OCI-M2 (cell line): ENCODE data around the gene PBX1.

ENCODE experiments used
- DNase-seq: peaks from one replicate; lab custom pipeline; 2025; ENCODE audit not compliant: unreplicated experiment; lab: John Stamatoyannopoulos, UW

PBX1 gene

GRCh38 chr1:164771619-164772361, 212.8 kb downstream of the PBX1 start:
- DNase-seq, result no peak

DNA sequence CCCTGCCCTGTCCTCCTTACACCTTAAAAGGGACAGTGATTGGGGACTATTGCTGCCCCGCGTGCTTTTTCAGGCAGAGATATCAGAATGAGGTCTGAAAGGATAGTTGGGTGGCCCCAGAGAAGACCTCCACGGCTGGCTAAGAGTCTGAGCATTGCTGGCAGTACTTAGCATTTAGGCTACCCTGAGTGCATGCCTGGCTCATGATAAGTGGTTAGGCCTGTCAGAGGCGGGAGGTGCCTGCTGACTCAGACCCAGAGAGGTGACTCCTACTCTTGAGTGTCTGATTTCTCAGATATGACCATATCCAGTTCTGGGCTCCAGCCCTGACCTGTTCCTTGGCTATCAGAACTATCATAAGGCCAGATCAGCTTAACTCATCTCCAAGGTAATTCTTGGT, 213.7 kb downstream of the PBX1 start:
- no peak for DNase-seq

- DNase-seq, result no peak
Observed at GRCh38 chr1:164773102-164773501, 214.1 kb downstream of the PBX1 start.

DNA sequence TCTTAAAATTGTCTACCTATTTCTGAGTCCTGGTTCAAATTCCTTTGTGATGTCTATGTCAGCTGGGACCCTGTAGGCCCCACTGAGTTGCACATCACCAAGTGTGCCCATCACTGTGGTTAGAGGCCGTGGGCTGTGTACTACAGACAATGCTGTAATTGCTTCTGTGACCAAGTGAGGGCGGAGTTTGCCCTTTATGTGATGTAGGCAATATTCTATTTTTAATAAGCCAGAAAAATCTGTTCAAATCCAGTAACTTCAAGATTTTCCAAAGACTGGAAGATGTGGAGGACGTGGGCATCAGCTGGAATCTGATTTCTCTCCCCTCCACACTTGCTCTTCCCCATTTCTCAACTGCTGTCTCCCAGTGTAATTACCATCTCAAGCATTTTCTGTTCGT, 215.4 kb downstream of the PBX1 start:
- DNase-seq, result no peak

DNA sequence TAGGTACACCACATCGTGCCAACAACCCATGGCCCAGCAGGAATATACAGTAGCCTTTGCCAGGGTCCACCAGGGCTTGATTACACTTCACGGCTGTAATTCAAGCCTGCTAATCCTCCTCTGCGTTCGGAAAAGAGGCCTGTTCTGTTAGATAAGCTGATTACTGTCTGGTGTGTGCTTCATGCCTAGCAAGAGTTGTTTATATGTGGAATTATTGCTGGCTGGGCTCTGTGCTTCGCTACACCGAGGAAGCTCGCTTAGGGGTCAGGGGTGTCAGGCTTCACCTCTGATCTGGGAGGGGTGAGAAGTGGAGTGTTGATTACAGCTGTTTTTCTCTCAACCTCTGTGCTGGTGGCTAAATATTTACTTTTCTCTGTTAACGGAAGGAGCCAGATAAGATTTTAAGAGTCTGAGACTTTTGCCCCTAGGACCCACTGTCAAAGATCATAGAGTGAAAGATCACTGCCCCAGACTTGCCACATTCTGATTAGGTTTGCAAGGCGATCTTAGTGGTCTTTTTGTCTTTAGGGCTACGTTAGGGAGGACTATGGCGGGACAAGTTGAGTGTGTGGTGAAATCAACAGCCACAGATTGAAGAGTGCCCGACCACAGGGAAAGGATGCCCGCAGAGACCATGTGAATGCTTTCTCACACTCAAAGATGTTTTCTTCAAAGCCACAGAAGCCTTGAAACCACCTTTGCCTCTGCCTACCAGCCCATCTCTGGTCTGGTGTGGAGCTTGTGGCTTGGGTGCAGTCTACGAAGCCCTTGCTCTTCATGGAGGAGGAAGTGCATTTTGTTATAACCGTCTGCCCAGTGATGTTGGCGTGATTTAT, 216.1 kb downstream of the PBX1 start:
- no peak for DNase-seq

- DNase-seq, result no peak
Observed at GRCh38 chr1:164777518-164777917, 218.5 kb downstream of the PBX1 start.

DNA sequence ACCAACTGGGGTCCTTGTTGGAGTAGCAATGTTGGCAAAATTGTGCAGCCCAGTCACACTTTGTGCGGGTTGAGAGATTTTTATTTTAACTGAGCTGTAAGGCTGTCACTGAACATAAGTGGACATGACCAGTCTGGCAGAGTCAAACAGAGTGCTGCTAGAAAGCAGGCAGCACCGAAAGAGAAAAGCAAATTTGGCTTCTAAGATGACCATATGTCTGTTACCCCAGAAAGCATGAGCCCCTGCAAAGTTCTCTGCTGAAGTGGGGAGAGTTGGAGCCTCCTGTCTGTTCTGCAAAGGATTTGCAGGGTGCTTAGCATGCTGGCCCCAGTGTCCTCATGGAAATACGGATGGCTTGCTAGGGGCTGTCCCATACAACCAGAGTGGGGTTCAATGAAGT, 220.4 kb downstream of the PBX1 start:
- DNase-seq, result no peak

DNA sequence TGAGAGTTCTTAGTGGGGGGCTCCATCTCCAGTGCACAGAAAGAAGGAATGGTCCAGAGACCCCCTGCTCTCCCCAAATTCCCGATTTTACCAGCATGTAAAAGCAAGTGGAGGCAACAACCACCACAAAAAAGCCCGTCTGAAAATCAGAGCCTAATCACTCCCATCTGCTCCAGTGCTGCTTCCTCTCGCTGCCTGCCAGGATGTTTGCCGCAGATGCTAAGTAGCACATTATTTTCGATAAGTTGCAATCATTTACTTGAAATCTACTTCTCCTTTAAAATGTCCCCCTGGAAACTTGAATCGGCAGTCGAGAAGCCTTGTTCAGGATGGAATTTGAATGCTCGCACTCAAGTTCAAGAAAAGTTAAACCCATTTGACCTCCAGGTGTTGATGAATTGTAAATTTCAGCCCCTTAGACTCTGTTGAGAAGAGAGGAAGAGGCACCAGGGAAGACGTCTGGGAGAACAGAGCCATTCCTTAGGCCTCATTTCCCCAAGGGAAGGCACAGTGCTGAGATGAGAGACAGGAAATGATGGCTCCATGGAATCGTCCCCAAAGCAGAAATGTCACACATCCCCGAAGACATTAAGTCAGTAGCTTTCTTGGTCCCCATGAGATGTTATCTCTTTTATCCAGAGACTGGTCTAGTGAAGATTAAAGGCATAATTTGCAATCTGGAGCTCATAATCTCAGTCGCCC, 221.3 kb downstream of the PBX1 start:
- DNase-seq, result no peak

DNA sequence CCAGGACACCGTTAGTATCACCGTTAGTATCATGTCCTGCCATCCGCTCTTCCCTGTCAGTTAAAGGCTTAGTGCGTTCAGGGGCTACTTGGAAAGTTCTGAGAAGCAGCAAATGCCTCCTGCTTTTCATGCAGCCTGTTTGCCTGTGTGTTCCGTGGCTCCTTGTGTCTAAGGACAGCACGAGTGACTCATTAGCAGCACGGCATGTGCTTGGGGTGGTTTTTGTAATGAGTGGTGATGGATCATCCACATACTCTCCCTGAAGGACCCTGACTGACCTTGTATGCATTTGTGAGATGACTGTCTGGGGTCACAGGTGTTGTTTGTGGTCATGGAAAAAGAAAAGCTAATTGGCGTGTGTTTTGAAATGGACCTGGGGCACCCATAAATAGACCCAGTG, 221.9 kb downstream of the PBX1 start:
- no peak for DNase-seq

DNA sequence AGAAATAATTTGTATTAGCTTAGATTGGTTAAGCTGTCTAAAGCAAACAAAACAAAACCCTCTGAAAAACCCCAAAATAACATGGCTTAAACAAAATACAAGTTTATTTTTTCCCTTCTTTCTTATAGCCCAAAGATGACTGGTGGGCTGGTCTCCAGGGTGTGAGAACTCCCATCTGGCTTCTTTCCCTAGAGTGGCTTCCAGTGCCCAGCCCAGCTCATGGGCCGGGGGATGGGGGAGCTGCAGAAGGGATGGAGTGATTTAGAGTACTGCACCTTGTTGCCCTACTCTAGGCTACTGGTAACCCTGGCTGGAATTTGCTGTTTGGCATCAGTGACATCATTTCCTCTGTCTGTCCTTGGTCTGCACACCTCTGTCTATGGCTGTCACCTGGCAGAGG, 223.0 kb downstream of the PBX1 start:
- DNase-seq, result no peak

- DNase-seq, result no peak
Observed at GRCh38 chr1:164783778-164784555, 225.0 kb downstream of the PBX1 start.

DNA sequence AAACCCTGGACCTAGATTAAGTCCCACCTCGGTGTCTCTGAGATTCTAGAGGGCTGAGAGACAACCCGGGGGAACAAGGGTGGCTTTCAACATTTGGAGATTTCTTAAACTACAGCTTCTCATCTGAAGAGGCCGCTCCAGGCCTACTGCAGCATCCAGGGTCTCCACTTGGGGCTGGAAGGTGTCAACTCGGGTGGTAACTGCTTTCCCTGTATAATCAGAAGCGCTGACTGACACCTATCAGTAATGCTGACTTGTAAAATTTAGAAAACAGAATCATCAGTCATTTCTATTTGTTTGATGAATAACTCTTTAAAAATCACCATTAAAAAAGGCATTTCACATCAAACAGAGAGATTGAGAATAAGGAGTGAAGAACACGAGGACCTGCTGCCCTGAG, 226.0 kb downstream of the PBX1 start:
- no peak for DNase-seq

DNA sequence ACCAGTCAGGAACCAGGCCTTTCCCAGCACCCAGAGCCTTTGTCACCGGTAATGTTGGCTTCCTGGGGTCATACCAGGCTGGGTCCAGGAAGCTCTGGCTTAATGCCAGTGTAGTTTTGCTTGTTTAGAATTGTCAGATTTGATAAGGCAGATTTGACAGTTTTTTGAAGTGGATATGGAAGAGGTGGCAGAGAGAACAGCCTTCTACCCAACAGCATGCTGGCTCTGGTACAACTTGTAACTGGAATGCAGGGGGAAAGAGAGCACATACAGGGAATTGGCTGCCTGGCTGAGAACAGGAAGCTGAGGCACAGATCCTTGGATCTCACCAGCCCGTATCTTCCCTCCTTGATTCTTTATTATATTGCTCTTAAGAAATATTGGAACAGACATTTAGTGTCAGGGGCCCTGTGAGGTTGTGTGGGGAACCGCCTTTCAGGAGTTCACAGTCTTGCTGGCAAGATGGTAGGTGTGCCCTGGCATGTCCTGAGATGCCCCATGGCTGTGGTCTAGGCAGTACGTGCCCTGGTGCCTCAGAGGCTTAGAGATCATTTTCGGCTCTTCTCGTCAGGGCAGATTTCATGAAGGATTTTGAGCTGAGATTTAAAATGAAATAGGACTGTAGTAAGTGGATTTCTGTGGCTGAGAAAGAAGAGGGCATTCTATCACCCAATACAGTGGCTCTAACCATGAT, 227.0 kb downstream of the PBX1 start:
- DNase-seq, result no peak

DNA sequence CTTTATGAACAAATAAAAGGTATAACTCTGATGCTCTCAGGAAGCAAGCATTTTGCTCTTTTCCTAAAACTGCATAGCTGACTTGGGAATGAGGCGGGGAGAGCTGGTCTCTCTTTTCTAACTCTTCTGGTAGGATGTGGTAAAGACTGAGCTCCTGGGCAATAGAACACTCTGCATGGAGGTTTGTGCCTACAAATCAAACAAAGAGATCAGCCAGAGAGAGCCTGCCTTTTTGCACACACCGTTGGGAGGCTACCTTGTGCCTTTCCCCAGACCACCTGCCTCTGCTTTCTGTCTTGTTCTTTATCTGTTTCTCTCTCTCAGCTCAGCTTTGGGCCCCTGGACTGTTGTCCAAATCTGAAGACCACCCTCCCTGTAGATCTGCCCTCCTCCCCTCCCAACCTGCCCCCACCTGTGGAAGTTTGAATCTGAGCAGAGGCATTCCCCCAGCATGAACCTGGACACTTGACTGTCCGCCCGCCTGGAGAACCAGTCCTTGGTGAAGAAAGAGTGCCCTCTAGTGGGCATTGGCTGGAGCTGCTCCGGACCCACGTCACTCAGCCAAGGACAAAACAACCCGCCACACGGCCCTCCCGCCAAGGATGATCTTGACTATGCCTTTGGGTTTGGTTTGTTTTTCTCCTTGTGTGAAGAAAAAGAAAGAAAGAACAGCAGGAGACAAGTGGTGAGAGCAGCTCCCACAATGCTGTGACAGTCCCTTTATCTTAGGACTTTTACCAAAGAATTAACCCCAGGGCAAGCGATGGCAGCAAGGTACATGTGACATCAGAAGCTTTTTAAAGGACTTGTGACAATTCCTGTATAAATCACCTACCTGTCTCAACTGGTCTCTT, 228.2 kb downstream of the PBX1 start:
- DNase-seq, result no peak

GRCh38 chr1:164787834-164788231, 228.8 kb downstream of the PBX1 start:
- no peak for DNase-seq

- DNase-seq, result no peak
Observed at GRCh38 chr1:164790081-164790480, 231.1 kb downstream of the PBX1 start.

GRCh38 chr1:164792410-164793004, 233.5 kb downstream of the PBX1 start:
- no peak for DNase-seq

- no peak for DNase-seq
Observed at GRCh38 chr1:164794356-164794755, 235.4 kb downstream of the PBX1 start.

DNA sequence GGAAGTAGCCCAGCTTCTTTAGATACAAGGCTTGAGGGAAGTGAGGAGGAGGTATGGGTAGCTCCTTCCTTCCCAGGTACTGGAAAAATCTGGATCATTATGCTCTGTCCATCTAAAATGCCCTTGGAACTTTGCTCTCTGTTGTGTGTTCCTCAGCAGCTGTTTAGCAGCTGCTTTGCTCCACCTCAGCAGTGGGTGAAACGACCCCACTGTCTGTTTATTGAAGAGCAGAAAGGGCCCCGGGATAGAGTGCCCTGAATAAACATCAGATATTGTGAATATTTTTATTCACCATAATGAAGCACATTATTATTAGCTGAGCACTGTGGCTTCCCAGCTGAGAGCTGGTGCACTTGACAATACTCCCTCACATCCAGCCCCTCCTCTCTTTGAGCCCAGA, 237.9 kb downstream of the PBX1 start:
- no peak for DNase-seq
